Activated naive CD4-positive, alpha-beta T cell treated with anti-CD3 and anti-CD28 coated beads for 36 hours (primary cell): ENCODE measurements around the gene CTTN. TPM values are rescaled to one million over a fixed set of nuclear protein-coding genes. Genes with fewer than 3 reads are reported as not detected.
A peak's percentile ranks its signal among the peaks of the same experiment; 100 is the strongest.

ENCODE experiments used
- CTCF ChIA-PET: fragments of 350-600 bp; sonication (Branson Sonifier 250); formaldehyde crosslinking; loops from one replicate; lab custom pipeline; 2021; ENCODE audit warnings: antibody characterized with exemption; lab: Charles Lee
- DNase-seq: peaks from one replicate; pipeline ENCODE4 v3.0.0-alpha.2; 2020
- H3K27ac Mint-ChIP-seq: one replicate; pipeline ENCODE4 v1.8.0; 2021; ENCODE audit warnings: mild to moderate bottlenecking, mixed read lengths
- H3K27me3 Mint-ChIP-seq: one replicate; pipeline ENCODE4 v1.8.0; 2021; ENCODE audit warnings: low read depth, mixed read lengths
- H3K36me3 Mint-ChIP-seq: one replicate; pipeline ENCODE4 v1.8.0; 2021; ENCODE audit warnings: low read depth, mixed read lengths
- H3K4me1 Mint-ChIP-seq: one replicate; pipeline ENCODE4 v1.8.0; 2021; ENCODE audit warnings: low read depth, mixed read lengths
- H3K4me3 Mint-ChIP-seq: one replicate; pipeline ENCODE4 v1.8.0; 2021; ENCODE audit warnings: mild to moderate bottlenecking, moderate library complexity, mixed read lengths
- H3K9me3 Mint-ChIP-seq: one replicate; pipeline ENCODE4 v1.8.0; 2021; ENCODE audit warnings: mixed read lengths
- intact Hi-C: fragments of 100-400 bp; cut with micrococcal nuclease; formaldehyde crosslinking; loops from one replicate; pipeline ENCODE4 v1.15.1; 2023
- total RNA-seq, 2 experiments: library from RNA; stranded (reverse); gene quantifications; one replicate each; pipeline ENCODE4 v1.2.3, GENCODE V29; 2021

CTTN gene
- total RNA-seq: 10 to 100 TPM; 44.8 to 52.7 TPM

DNA sequence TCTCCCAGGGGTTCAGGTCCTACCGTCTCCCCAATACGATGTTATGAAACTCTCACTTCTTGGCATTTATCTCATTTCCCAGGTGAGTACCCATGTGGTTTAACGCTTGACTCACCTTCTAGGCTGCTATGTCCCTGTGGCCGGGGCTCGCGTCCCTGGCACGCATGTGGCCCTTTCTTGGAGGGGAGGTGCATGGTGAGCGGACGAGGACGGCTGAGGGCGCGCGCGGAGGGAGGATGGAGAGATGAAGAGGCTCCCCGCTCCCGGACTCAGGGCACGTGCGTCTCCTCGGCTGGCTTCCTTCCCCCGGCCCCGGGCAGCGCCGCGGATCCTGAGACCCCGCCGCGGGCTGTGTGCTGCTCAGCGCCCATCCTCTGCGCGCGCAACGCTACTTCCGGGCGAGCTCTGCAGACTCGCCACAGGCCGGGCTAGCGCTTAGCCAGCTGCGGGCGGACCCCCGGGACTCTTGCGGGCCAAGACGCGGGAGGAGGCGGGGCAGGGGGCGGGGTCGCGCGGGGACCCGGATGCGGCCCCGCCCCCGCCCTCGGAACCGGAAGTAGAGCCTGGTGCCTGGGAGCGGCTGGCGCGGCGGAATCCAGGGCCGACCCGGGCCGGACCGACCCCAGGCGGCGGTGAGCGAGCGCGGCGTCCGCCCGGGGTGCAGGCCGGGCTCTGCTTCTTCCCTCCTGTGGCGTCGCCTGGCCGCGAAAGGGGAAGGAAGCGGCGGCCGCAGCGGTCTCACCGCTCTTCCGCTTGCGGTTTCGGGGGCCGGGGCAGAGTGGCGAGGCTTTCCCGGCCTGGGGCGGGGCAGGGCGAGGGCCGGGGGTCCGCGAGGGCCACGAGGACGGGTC, at the start of gene CTTN:
CTTN (plus strand) TSS at position 547 of the 851 bp plus-strand sequence. CDS start 8,769 bp downstream, outside the sequence.
- H3K4me3 Mint-ChIP-seq: peak within 1 kb of the TSS; percentile 80

DNA sequence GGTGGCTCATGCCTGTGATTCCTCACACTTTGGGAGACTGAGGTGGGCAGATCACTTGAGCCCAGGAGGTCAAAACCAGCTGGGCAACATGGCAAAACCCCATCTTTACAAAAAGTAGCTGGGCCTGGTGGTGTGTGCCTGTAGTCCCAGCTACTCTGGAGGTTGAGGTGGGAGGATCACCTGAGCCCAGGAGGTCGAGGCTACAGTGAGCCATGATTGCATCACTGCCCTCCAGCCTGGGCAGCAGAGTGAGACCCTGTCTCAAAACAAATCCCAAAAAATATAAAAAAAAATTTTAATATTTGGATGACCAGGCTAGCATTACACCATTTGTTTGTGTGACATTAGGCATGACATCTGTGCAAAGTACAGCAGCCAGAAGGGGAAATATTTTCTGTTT, 49.7 kb upstream of the CTTN start:
- Mint-ChIP-seq H3K27me3 (no peaks in the 10 kb centered on the region), H3K4me1 (no peaks in the 10 kb centered on the region), H3K36me3 (peaks cover 25% of the 10 kb centered on the region), H3K9me3 (no peaks in the 10 kb centered on the region), H3K4me3 (no peak overlapping the region), H3K27ac (no peak overlapping the region)
- DNase-seq: no peak
- intact Hi-C loops: no loop called here
- CTCF ChIA-PET: no interaction called here

More for the DNA sequence above, at the start of gene CTTN:
- CTCF ChIA-PET: no interaction called here
- intact Hi-C loops: loop anchor here (1.0 to 2.0 kb wide), 3 partner anchors 33 to 195 kb away; partner anchors contain the start of genes FADD and PPFIA1
- peak; percentile 71 for DNase-seq
- H3K36me3 Mint-ChIP-seq: peaks cover 24% of the 10 kb centered on the region
- H3K4me1 Mint-ChIP-seq: peaks cover 37% of the 10 kb centered on the region
- H3K9me3 Mint-ChIP-seq: no peaks in the 10 kb centered on the region
- H3K27ac Mint-ChIP-seq: peak within 1 kb of the TSS; percentile 77
- H3K27me3 Mint-ChIP-seq: peaks cover 7% of the 10 kb centered on the region

DNA sequence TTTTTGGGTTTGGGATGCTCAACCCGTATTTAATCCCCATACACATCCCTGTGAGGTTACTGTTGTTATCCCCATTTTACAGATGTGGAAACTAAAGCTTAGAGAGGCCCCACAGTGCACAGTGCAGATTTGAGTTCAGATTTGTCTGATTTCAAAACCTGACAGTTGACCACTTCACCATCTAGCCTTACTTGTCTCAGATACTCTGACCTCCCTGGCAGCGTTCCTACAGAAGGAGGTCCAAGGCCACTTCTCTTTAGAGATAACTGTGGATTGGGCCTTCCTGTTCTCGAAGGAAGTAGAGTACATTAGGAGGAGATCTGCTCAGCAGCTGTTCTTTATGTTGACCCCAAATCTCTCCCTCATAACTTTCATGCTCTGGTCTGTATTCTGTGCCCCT, 46.7 kb upstream of the CTTN start:
- CTCF ChIA-PET: no interaction called here
- no peak for DNase-seq
- intact Hi-C loops: no loop called here
- Mint-ChIP-seq H3K4me1 (no peaks in the 10 kb centered on the region), H3K27ac (no peak overlapping the region), H3K27me3 (no peaks in the 10 kb centered on the region), H3K4me3 (no peak overlapping the region), H3K36me3 (peaks cover 34% of the 10 kb centered on the region), H3K9me3 (no peaks in the 10 kb centered on the region)

GRCh38 chr11:70352100-70352499, 46.2 kb upstream of the CTTN start:
- peaks cover 37% of the 10 kb centered on the region for H3K36me3 Mint-ChIP-seq
- H3K27ac Mint-ChIP-seq: no peak overlapping the region

GRCh38 chr11:70352601-70353000, 45.7 kb upstream of the CTTN start:
- CTCF ChIA-PET: interaction anchor here (0.5 kb wide), 1 partner anchor 935 kb away, joined by 4 read pairs; no protein-coding TSS in a partner anchor

More at GRCh38 chr11:70352100-70352499, 46.2 kb upstream of the CTTN start:
- CTCF ChIA-PET: interaction anchor here (0.5 kb wide), 1 partner anchor 936 kb away, joined by 4 read pairs; no protein-coding TSS in a partner anchor
- intact Hi-C loops: no loop called here
- no peaks in the 10 kb centered on the region for H3K4me1 Mint-ChIP-seq
- no peaks in the 10 kb centered on the region for H3K27me3 Mint-ChIP-seq
- no peak overlapping the region for H3K4me3 Mint-ChIP-seq
- no peak for DNase-seq
- no peaks in the 10 kb centered on the region for H3K9me3 Mint-ChIP-seq

GRCh38 chr11:70353329-70353728, 45.0 kb upstream of the CTTN start:
- Mint-ChIP-seq H3K4me1 (no peaks in the 10 kb centered on the region), H3K27me3 (no peaks in the 10 kb centered on the region), H3K27ac (no peak overlapping the region), H3K9me3 (no peaks in the 10 kb centered on the region), H3K36me3 (peaks cover 32% of the 10 kb centered on the region), H3K4me3 (no peak overlapping the region)
- DNase-seq: no peak
- intact Hi-C loops: no loop called here
- CTCF ChIA-PET: no interaction called here

More at GRCh38 chr11:70352601-70353000, 45.7 kb upstream of the CTTN start:
- DNase-seq: no peak
- H3K27me3 Mint-ChIP-seq: no peaks in the 10 kb centered on the region
- no peak overlapping the region for H3K4me3 Mint-ChIP-seq
- H3K36me3 Mint-ChIP-seq: peaks cover 35% of the 10 kb centered on the region
- intact Hi-C loops: no loop called here
- H3K9me3 Mint-ChIP-seq: no peaks in the 10 kb centered on the region
- H3K4me1 Mint-ChIP-seq: no peaks in the 10 kb centered on the region
- no peak overlapping the region for H3K27ac Mint-ChIP-seq

- Mint-ChIP-seq H3K36me3 (peaks cover 33% of the 10 kb centered on the region), H3K4me3 (no peak overlapping the region), H3K27me3 (no peaks in the 10 kb centered on the region), H3K27ac (no peak overlapping the region), H3K4me1 (no peaks in the 10 kb centered on the region), H3K9me3 (no peaks in the 10 kb centered on the region)
- CTCF ChIA-PET: no interaction called here
- intact Hi-C loops: no loop called here
- no peak for DNase-seq
Measured at GRCh38 chr11:70353900-70354568, 44.3 kb upstream of the CTTN start.

DNA sequence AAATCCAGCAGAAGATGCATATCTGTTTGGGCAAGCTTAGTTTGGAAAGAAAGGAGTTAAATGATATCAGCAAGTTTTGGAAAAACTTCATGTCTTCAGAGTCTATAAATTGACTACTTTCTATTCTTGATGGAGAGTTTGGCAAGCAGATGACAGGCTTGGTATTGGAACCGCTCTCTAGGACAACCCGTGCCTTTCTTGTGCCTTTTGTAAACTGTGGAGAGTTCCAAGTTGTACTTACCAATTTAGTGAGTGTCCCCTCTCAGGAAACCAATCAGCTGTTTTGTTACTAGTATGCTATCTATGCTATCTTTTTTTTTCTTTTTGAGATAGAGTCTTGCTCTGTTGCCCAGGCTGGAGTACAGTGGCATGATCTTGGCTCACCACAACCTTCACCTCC, 43.7 kb upstream of the CTTN start:
- CTCF ChIA-PET: no interaction called here
- H3K9me3 Mint-ChIP-seq: no peaks in the 10 kb centered on the region
- no peaks in the 10 kb centered on the region for H3K27me3 Mint-ChIP-seq
- intact Hi-C loops: no loop called here
- H3K4me1 Mint-ChIP-seq: no peaks in the 10 kb centered on the region
- H3K36me3 Mint-ChIP-seq: peaks cover 36% of the 10 kb centered on the region
- H3K27ac Mint-ChIP-seq: no peak overlapping the region
- H3K4me3 Mint-ChIP-seq: no peak overlapping the region
- DNase-seq: no peak

- CTCF ChIA-PET: no interaction called here
- Mint-ChIP-seq H3K27me3 (no peaks in the 10 kb centered on the region), H3K36me3 (peaks cover 36% of the 10 kb centered on the region), H3K4me3 (no peak overlapping the region), H3K9me3 (no peaks in the 10 kb centered on the region), H3K27ac (no peak overlapping the region), H3K4me1 (peaks cover 4% of the 10 kb centered on the region)
- DNase-seq: no peak
- intact Hi-C loops: no loop called here
Measured at GRCh38 chr11:70358753-70359152, 39.6 kb upstream of the CTTN start.

- no peak for DNase-seq
- Mint-ChIP-seq H3K9me3 (no peaks in the 10 kb centered on the region), H3K4me1 (peaks cover 10% of the 10 kb centered on the region), H3K27ac (no peak overlapping the region), H3K4me3 (no peak overlapping the region), H3K27me3 (no peaks in the 10 kb centered on the region), H3K36me3 (peaks cover 34% of the 10 kb centered on the region)
- CTCF ChIA-PET: no interaction called here
- intact Hi-C loops: no loop called here
Measured at GRCh38 chr11:70359451-70360205, 38.7 kb upstream of the CTTN start.

GRCh38 chr11:70360211-70360610, 38.1 kb upstream of the CTTN start:
- Mint-ChIP-seq H3K9me3 (no peaks in the 10 kb centered on the region), H3K36me3 (peaks cover 35% of the 10 kb centered on the region), H3K27me3 (no peaks in the 10 kb centered on the region), H3K4me3 (no peak overlapping the region), H3K27ac (no peak overlapping the region), H3K4me1 (peaks cover 16% of the 10 kb centered on the region)
- intact Hi-C loops: no loop called here
- CTCF ChIA-PET: interaction anchor here (0.5 kb wide), 2 partner anchors 88 to 99 kb away, joined by 3 read pairs; no protein-coding TSS in a partner anchor
- DNase-seq: no peak

DNA sequence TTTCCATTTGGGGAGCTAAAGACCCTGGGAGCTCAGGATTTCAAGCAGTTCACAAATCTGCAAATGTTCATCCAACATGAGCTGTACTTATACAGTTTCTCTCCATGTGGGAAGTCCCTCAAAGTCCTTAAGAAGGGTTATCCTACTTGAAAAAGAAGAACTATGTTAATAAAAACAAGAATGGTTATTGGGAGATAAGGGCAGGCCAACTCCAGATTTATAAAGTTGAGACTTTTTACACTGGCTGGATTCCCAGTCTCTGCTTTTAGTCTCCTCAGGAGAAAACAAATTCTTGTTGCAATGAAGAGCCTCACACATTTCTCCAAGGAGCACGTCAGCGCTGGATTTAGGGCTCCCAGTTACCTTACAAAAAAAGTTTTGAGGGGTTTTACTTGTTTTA, 34.2 kb upstream of the CTTN start:
- CTCF ChIA-PET: no interaction called here
- DNase-seq: no peak
- Mint-ChIP-seq H3K36me3 (peaks cover 37% of the 10 kb centered on the region), H3K27ac (no peak overlapping the region), H3K9me3 (no peaks in the 10 kb centered on the region), H3K27me3 (no peaks in the 10 kb centered on the region), H3K4me1 (peaks cover 28% of the 10 kb centered on the region), H3K4me3 (no peak overlapping the region)
- intact Hi-C loops: no loop called here
